ENCODE data around the gene DHFR. TPM values are rescaled to one million over a fixed set of nuclear protein-coding genes. Genes with fewer than 3 reads are reported as not detected.

Gene DHFR
- polyA plus RNA-seq, 4 donors: 68.8 to 74.3 (median 70.3) TPM

- DNase-seq (ENCODE audit: low read depth in 4 of 4, low spot score in 2 of 4): no peak
These were observed 1.6 kb upstream of the DHFR start for GRCh38 chr5:80656425-80656824.

- DNase-seq (ENCODE audit: low read depth in 4 of 4, low spot score in 2 of 4): no peak
These were observed 520 bp upstream of the DHFR start for GRCh38 chr5:80655231-80655774.

GRCh38 chr5:80654054-80654390 lies 761 bp downstream of the DHFR start:
- peak in 2 of 4 donors; percentile 11 to 18 for DNase-seq (ENCODE audit: low read depth in 4 of 4, low spot score in 2 of 4)

- DNase-seq (ENCODE audit: low read depth in 4 of 4, low spot score in 2 of 4): no peak
These were observed 1.3 kb downstream of the DHFR start for GRCh38 chr5:80653502-80653901.

GRCh38 chr5:80646926-80647325 lies 7.9 kb downstream of the DHFR start:
- no peak for DNase-seq (ENCODE audit: low read depth in 4 of 4, low spot score in 2 of 4)

- no peak for DNase-seq (ENCODE audit: low read depth in 4 of 4, low spot score in 2 of 4)
These were observed 9.9 kb downstream of the DHFR start for GRCh38 chr5:80644900-80645299.

- DNase-seq (ENCODE audit: low read depth in 4 of 4, low spot score in 2 of 4): no peak
These were observed 13.4 kb downstream of the DHFR start for GRCh38 chr5:80641353-80641752.

GRCh38 chr5:80634193-80634592 lies 20.6 kb downstream of the DHFR start:
- no peak for DNase-seq (ENCODE audit: low read depth in 4 of 4, low spot score in 2 of 4)

- no peak for DNase-seq (ENCODE audit: low read depth in 4 of 4, low spot score in 2 of 4)
These were observed 22.1 kb downstream of the DHFR start for GRCh38 chr5:80632700-80633099.

- DNase-seq (ENCODE audit: low read depth in 4 of 4, low spot score in 2 of 4): no peak
These were observed 23.2 kb downstream of the DHFR start for GRCh38 chr5:80631278-80632259.

- DNase-seq (ENCODE audit: low read depth in 4 of 4, low spot score in 2 of 4): no peak
These were observed 25.5 kb downstream of the DHFR start for GRCh38 chr5:80629281-80629680.

GRCh38 chr5:80625230-80625629 lies 29.6 kb downstream of the DHFR start:
- no peak for DNase-seq (ENCODE audit: low read depth in 4 of 4, low spot score in 2 of 4)

- DNase-seq (ENCODE audit: low read depth in 4 of 4, low spot score in 2 of 4): no peak
These were observed 30.8 kb downstream of the DHFR start for GRCh38 chr5:80623999-80624398.

- no peak for DNase-seq (ENCODE audit: low read depth in 4 of 4, low spot score in 2 of 4)
These were observed 32.0 kb downstream of the DHFR start for GRCh38 chr5:80622756-80623155.

- DNase-seq (ENCODE audit: low read depth in 4 of 4, low spot score in 2 of 4): no peak
These were observed 34.6 kb downstream of the DHFR start for GRCh38 chr5:80620211-80620610.

GRCh38 chr5:80619086-80619485 lies 35.7 kb downstream of the DHFR start:
- no peak for DNase-seq (ENCODE audit: low read depth in 4 of 4, low spot score in 2 of 4)

- DNase-seq (ENCODE audit: low read depth in 4 of 4, low spot score in 2 of 4): no peak
These were observed 36.3 kb downstream of the DHFR start for GRCh38 chr5:80618438-80618837.

- no peak for DNase-seq (ENCODE audit: low read depth in 4 of 4, low spot score in 2 of 4)
These were observed 39.4 kb downstream of the DHFR start for GRCh38 chr5:80615266-80615914.

GRCh38 chr5:80609692-80610091 lies 45.1 kb downstream of the DHFR start:
- no peak for DNase-seq (ENCODE audit: low read depth in 4 of 4, low spot score in 2 of 4)

- no peak for DNase-seq (ENCODE audit: low read depth in 4 of 4, low spot score in 2 of 4)
These were observed 46.1 kb downstream of the DHFR start for GRCh38 chr5:80608731-80609130.

- DNase-seq (ENCODE audit: low read depth in 4 of 4, low spot score in 2 of 4): no peak
These were observed 47.0 kb downstream of the DHFR start for GRCh38 chr5:80607832-80608231.

- no peak for DNase-seq (ENCODE audit: low read depth in 4 of 4, low spot score in 2 of 4)
These were observed 47.4 kb downstream of the DHFR start for GRCh38 chr5:80607343-80607742.
